Activated CD8-positive, alpha-beta T cell treated with anti-CD3 and anti-CD28 coated beads, Interleukin-2, amount 10 ng/mL, durations not matched to agents 7 days and 5 days (primary cell): ENCODE measurements around the gene FDXR. TPM values are rescaled to one million over a fixed set of nuclear protein-coding genes. Genes with fewer than 3 reads are reported as not detected.

Experiments used
- ATAC-seq: fragments of 150-1000 bp; cut with Tn5 transposase; one replicate; pipeline ENCODE4 v1.10.0; 2021; ENCODE audit warnings: moderate library complexity
- CTCF ChIA-PET: fragments of 350-600 bp; sonication (Branson Sonifier 250); formaldehyde crosslinking; loops from one replicate; lab custom pipeline; 2021; ENCODE audit warnings: antibody characterized with exemption; lab: Charles Lee
- POLR2A ChIA-PET: fragments of 350-600 bp; sonication (Branson Sonifier 250); formaldehyde crosslinking; loops from one replicate; lab custom pipeline; 2021; ENCODE audit warnings: antibody characterized with exemption; lab: Charles Lee
- DNase-seq: peaks from one replicate; pipeline ENCODE4 v3.0.0-alpha.2; 2020
- H3K27ac Mint-ChIP-seq: one replicate; pipeline ENCODE4 v1.8.0; 2021; ENCODE audit warnings: mild to moderate bottlenecking, mixed read lengths
- H3K27me3 Mint-ChIP-seq: one replicate; pipeline ENCODE4 v1.8.0; 2021; ENCODE audit warnings: low read depth, mixed read lengths
- H3K36me3 Mint-ChIP-seq: one replicate; pipeline ENCODE4 v1.8.0; 2021; ENCODE audit warnings: low read depth, mixed read lengths
- H3K4me1 Mint-ChIP-seq: one replicate; pipeline ENCODE4 v1.8.0; 2021; ENCODE audit warnings: low read depth, mixed read lengths
- H3K4me3 Mint-ChIP-seq: one replicate; pipeline ENCODE4 v1.8.0; 2021; ENCODE audit warnings: mild to moderate bottlenecking, mixed read lengths
- H3K9me3 Mint-ChIP-seq: one replicate; pipeline ENCODE4 v1.8.0; 2022; ENCODE audit warnings: mixed read lengths; ENCODE audit not compliant: insufficient read depth
- total RNA-seq, 2 experiments: library from RNA; stranded (reverse); gene quantifications; one replicate each; pipeline ENCODE4 v1.2.3, GENCODE V29; 2021

Gene FDXR
- total RNA-seq, 2 experiments from 2014 or later: 29.5 to 35.5 TPM

- no peak for ATAC-seq
- DNase-seq: no peak
- peaks cover 3% of the 10 kb centered on the region for H3K4me1 Mint-ChIP-seq
- CTCF ChIA-PET: no interaction called here
- no peaks in the 10 kb centered on the region for H3K9me3 Mint-ChIP-seq
- peaks cover 47% of the 10 kb centered on the region for H3K27me3 Mint-ChIP-seq
- H3K36me3 Mint-ChIP-seq: no peaks in the 10 kb centered on the region
- H3K4me3 Mint-ChIP-seq: no peak overlapping the region
- no peak overlapping the region for H3K27ac Mint-ChIP-seq
- POLR2A ChIA-PET: no interaction called here
These were observed 21.3 kb upstream of the FDXR start for GRCh38 chr17:74893936-74894671.

- H3K4me3 Mint-ChIP-seq: no peak within 1 kb of the TSS
- H3K27me3 Mint-ChIP-seq: peaks cover 45% of the 10 kb centered on the region
- H3K27ac Mint-ChIP-seq: no peak within 1 kb of the TSS
- ChIA-PET POLR2A (no interaction called here), CTCF (no interaction called here)
- H3K36me3 Mint-ChIP-seq: no peaks in the 10 kb centered on the region
- DNase-seq: no peak
- peak; percentile 65 for ATAC-seq
- H3K9me3 Mint-ChIP-seq: no peaks in the 10 kb centered on the region
- H3K4me1 Mint-ChIP-seq: peaks cover 3% of the 10 kb centered on the region
These were observed 20.4 kb upstream of the FDXR start, which contains the start of gene FADS6 for GRCh38 chr17:74892974-74893911. FADS6 (minus strand) TSS chr17:74893633; CDS start chr17:74893595, 38 bp downstream.

- peaks cover 41% of the 10 kb centered on the region for H3K27me3 Mint-ChIP-seq
- H3K4me3 Mint-ChIP-seq: no peak overlapping the region
- peaks cover 3% of the 10 kb centered on the region for H3K4me1 Mint-ChIP-seq
- no peaks in the 10 kb centered on the region for H3K36me3 Mint-ChIP-seq
- ATAC-seq: no peak
- POLR2A ChIA-PET: no interaction called here
- CTCF ChIA-PET: interaction anchor here (1.0 kb wide), 1 partner anchor 14 kb away, joined by 3 read pairs; no protein-coding TSS in a partner anchor
- DNase-seq: no peak
- H3K9me3 Mint-ChIP-seq: no peaks in the 10 kb centered on the region
- no peak overlapping the region for H3K27ac Mint-ChIP-seq
These were observed 19.4 kb upstream of the FDXR start for GRCh38 chr17:74892013-74892841.

GRCh38 chr17:74890554-74890953 lies 17.8 kb upstream of the FDXR start:
- H3K27me3 Mint-ChIP-seq: peaks cover 36% of the 10 kb centered on the region
- ATAC-seq (no peak), DNase-seq (no peak)
- CTCF ChIA-PET: no interaction called here
- H3K9me3 Mint-ChIP-seq: no peaks in the 10 kb centered on the region
- POLR2A ChIA-PET: no interaction called here
- H3K27ac Mint-ChIP-seq: no peak overlapping the region
- H3K4me3 Mint-ChIP-seq: no peak overlapping the region
- H3K36me3 Mint-ChIP-seq: no peaks in the 10 kb centered on the region
- H3K4me1 Mint-ChIP-seq: peaks cover 3% of the 10 kb centered on the region

GRCh38 chr17:74888469-74888868 lies 15.7 kb upstream of the FDXR start:
- CTCF ChIA-PET: no interaction called here
- DNase-seq: no peak
- no peaks in the 10 kb centered on the region for H3K36me3 Mint-ChIP-seq
- no peak for ATAC-seq
- peaks cover 20% of the 10 kb centered on the region for H3K27me3 Mint-ChIP-seq
- H3K4me1 Mint-ChIP-seq: no peaks in the 10 kb centered on the region
- H3K9me3 Mint-ChIP-seq: no peaks in the 10 kb centered on the region
- POLR2A ChIA-PET: interaction anchor here (2.3 kb wide), 1 partner anchor 16 kb away, joined by 7 read pairs; the partner anchor contains the start of gene FDXR
- no peak overlapping the region for H3K27ac Mint-ChIP-seq
- no peak overlapping the region for H3K4me3 Mint-ChIP-seq

- DNase-seq (no peak), ATAC-seq (no peak)
- POLR2A ChIA-PET: no interaction called here
- Mint-ChIP-seq H3K4me3 (no peak overlapping the region), H3K4me1 (no peaks in the 10 kb centered on the region), H3K9me3 (no peaks in the 10 kb centered on the region), H3K27ac (no peak overlapping the region), H3K27me3 (peaks cover 9% of the 10 kb centered on the region), H3K36me3 (no peaks in the 10 kb centered on the region)
- CTCF ChIA-PET: no interaction called here
These were observed 10.5 kb upstream of the FDXR start for GRCh38 chr17:74883241-74883745.

- no peak overlapping the region for H3K27ac Mint-ChIP-seq
- no peak for ATAC-seq
- H3K27me3 Mint-ChIP-seq: peaks cover 9% of the 10 kb centered on the region
- no peak overlapping the region for H3K4me3 Mint-ChIP-seq
- no peak for DNase-seq
- POLR2A ChIA-PET: interaction anchor here (1.6 kb wide), 1 partner anchor 9 kb away, joined by 9 read pairs; the partner anchor contains the start of gene FDXR
- no peaks in the 10 kb centered on the region for H3K36me3 Mint-ChIP-seq
- no peaks in the 10 kb centered on the region for H3K4me1 Mint-ChIP-seq
- CTCF ChIA-PET: interaction anchor here (1.2 kb wide), 1 partner anchor 17 kb away, joined by 3 read pairs; no protein-coding TSS in a partner anchor
- H3K9me3 Mint-ChIP-seq: no peaks in the 10 kb centered on the region
These were observed 9.9 kb upstream of the FDXR start for GRCh38 chr17:74882517-74883240.

- DNase-seq (no peak), ATAC-seq (no peak)
- POLR2A ChIA-PET: interaction anchor here (0.7 to 1.6 kb wide), 2 partner anchors 8 to 50 kb away, joined by 3 to 9 read pairs; partner anchors contain the start of gene FDXR
- CTCF ChIA-PET: interaction anchor here (0.6 to 1.6 kb wide), 3 partner anchors 19 to 539 kb away, joined by 3 to 4 read pairs (median 4); no protein-coding TSS in a partner anchor
- H3K9me3 Mint-ChIP-seq: no peaks in the 10 kb centered on the region
- peaks cover 5% of the 10 kb centered on the region for H3K27me3 Mint-ChIP-seq
- H3K36me3 Mint-ChIP-seq: no peaks in the 10 kb centered on the region
- no peak overlapping the region for H3K4me3 Mint-ChIP-seq
- no peaks in the 10 kb centered on the region for H3K4me1 Mint-ChIP-seq
- no peak overlapping the region for H3K27ac Mint-ChIP-seq
These were observed 8.3 kb upstream of the FDXR start for GRCh38 chr17:74881073-74881472.

- Mint-ChIP-seq H3K36me3 (no peaks in the 10 kb centered on the region), H3K27ac (no peak overlapping the region), H3K9me3 (no peaks in the 10 kb centered on the region), H3K4me1 (peaks cover 6% of the 10 kb centered on the region), H3K27me3 (peaks cover 5% of the 10 kb centered on the region), H3K4me3 (no peak overlapping the region)
- DNase-seq (no peak), ATAC-seq (no peak)
- ChIA-PET CTCF (interaction anchor here (1.6 kb wide), 1 partner anchor 88 kb away, joined by 4 read pairs; no protein-coding TSS in a partner anchor), POLR2A (no interaction called here)
These were observed 6.5 kb upstream of the FDXR start for GRCh38 chr17:74879308-74879707.

- no peak overlapping the region for H3K27ac Mint-ChIP-seq
- DNase-seq (no peak), ATAC-seq (no peak)
- H3K27me3 Mint-ChIP-seq: peaks cover 5% of the 10 kb centered on the region
- H3K36me3 Mint-ChIP-seq: no peaks in the 10 kb centered on the region
- H3K4me3 Mint-ChIP-seq: no peak overlapping the region
- no peaks in the 10 kb centered on the region for H3K9me3 Mint-ChIP-seq
- POLR2A ChIA-PET: no interaction called here
- H3K4me1 Mint-ChIP-seq: peaks cover 12% of the 10 kb centered on the region
- CTCF ChIA-PET: no interaction called here
These were observed 5.9 kb upstream of the FDXR start for GRCh38 chr17:74878658-74879057.
